HCT116 (cell line): ENCODE measurements around the gene CXCR6.

Experiments used
- CBX3 ChIP-seq: IDR thresholded peaks from 2 replicates; pipeline ENCODE4 v1.6.1; 2012; ENCODE audit warnings: low read depth
- CEBPB ChIP-seq: IDR thresholded peaks from 2 replicates; pipeline ENCODE4 v1.6.1; 2012; ENCODE audit warnings: low read depth
- CTCF ChIP-seq, 3 experiments: fragments of 200-600 bp in 1 of 3; sonication (generic) in 1 of 3; IDR thresholded peaks in 2 of 3; conservative IDR thresholded peaks in 1 of 3; 2 replicates each; pipeline ENCODE4 v1.5.1; 2012 to 2017; ENCODE audit warnings: low read depth in 2 of 3, low read length in 2 of 3, antibody characterized with exemption in 1 of 3, borderline replicate concordance in 1 of 3, control low read depth in 1 of 3, mild to moderate bottlenecking in 1 of 3, mixed read lengths in 1 of 3, mixed run types in 1 of 3, moderate library complexity in 1 of 3; ENCODE audit not compliant: insufficient read depth in 1 of 3
- EZH2 ChIP-seq: fragments of 200-600 bp; sonication (generic); IDR thresholded peaks from 2 replicates; pipeline ENCODE4 v1.6.1; 2017; ENCODE audit warnings: antibody characterized with exemption, mixed run types
- EZH2phosphoT487 ChIP-seq: fragments of 200-600 bp; IDR thresholded peaks from 2 replicates; pipeline ENCODE4 v1.6.1; 2018; ENCODE audit warnings: antibody characterized with exemption, borderline replicate concordance
- FOSL1 ChIP-seq: IDR thresholded peaks from 2 replicates; pipeline ENCODE4 v1.6.1; 2012; ENCODE audit warnings: low read depth
- JUND ChIP-seq: IDR thresholded peaks from 2 replicates; pipeline ENCODE4 v1.6.1; 2012
- POLR2A ChIP-seq: IDR thresholded peaks from 2 replicates; pipeline ENCODE4 v1.7.0; 2011; ENCODE audit warnings: borderline replicate concordance; ENCODE audit not compliant: insufficient read depth, insufficient read length; ENCODE audit errors: extremely low read depth
- SIN3A ChIP-seq: IDR thresholded peaks from 2 replicates; pipeline ENCODE4 v1.6.1; 2012; ENCODE audit warnings: low read depth
- TCF7L2 ChIP-seq: IDR thresholded peaks from 2 replicates; pipeline ENCODE4 v1.7.0; 2011; ENCODE audit warnings: borderline replicate concordance, inconsistent platforms; ENCODE audit not compliant: insufficient read depth, insufficient read length; ENCODE audit errors: extremely low read depth
- ZNF274 ChIP-seq: fragments of 200-500 bp; sonication (Bioruptor generic); IDR thresholded peaks from 2 replicates; pipeline ENCODE4 v1.6.1; 2014; ENCODE audit warnings: mild to moderate bottlenecking, low read depth, low read length, inconsistent platforms
- TF ChIP-seq, protein P1 (sequence below): IDR thresholded peaks from 2 replicates; pipeline ENCODE4 v1.6.1; 2012
- TF ChIP-seq, protein P2 (sequence below): IDR thresholded peaks from 2 replicates; pipeline ENCODE4 v1.6.1; 2012; ENCODE audit warnings: low read depth

- TF ChIP-seq JUND (no peak), CTCF (IDR thresholded peaks at IDR 0.05 in 2 of 3, conservative IDR thresholded peaks at IDR 0.05 in 1 of 3; ENCODE audit: borderline replicate concordance in 1 of 3, insufficient read depth in 1 of 3, low read depth in 2 of 3, low read length in 2 of 3) (no peak), EZH2 (no peak), POLR2A (no peak), CEBPB (no peak), TCF7L2 (no peak), FOSL1 (no peak), EZH2phosphoT487 (no peak), ZNF274 (no peak), CBX3 (no peak), SIN3A (no peak)
- TF ChIP-seq, protein P1, sequence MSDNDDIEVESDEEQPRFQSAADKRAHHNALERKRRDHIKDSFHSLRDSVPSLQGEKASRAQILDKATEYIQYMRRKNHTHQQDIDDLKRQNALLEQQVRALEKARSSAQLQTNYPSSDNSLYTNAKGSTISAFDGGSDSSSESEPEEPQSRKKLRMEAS = no peak
- TF ChIP-seq, protein P2, sequence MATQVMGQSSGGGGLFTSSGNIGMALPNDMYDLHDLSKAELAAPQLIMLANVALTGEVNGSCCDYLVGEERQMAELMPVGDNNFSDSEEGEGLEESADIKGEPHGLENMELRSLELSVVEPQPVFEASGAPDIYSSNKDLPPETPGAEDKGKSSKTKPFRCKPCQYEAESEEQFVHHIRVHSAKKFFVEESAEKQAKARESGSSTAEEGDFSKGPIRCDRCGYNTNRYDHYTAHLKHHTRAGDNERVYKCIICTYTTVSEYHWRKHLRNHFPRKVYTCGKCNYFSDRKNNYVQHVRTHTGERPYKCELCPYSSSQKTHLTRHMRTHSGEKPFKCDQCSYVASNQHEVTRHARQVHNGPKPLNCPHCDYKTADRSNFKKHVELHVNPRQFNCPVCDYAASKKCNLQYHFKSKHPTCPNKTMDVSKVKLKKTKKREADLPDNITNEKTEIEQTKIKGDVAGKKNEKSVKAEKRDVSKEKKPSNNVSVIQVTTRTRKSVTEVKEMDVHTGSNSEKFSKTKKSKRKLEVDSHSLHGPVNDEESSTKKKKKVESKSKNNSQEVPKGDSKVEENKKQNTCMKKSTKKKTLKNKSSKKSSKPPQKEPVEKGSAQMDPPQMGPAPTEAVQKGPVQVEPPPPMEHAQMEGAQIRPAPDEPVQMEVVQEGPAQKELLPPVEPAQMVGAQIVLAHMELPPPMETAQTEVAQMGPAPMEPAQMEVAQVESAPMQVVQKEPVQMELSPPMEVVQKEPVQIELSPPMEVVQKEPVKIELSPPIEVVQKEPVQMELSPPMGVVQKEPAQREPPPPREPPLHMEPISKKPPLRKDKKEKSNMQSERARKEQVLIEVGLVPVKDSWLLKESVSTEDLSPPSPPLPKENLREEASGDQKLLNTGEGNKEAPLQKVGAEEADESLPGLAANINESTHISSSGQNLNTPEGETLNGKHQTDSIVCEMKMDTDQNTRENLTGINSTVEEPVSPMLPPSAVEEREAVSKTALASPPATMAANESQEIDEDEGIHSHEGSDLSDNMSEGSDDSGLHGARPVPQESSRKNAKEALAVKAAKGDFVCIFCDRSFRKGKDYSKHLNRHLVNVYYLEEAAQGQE = no peak
Observed at GRCh38 chr3:45952456-45952855, 9.2 kb downstream of the CXCR6 start.
